Prostate gland (tissue), 2 donors: ENCODE results near the gene SPAG6.

Experiments used
- POLR2A ChIP-seq: fragments of 450-650 bp; IDR thresholded peaks from one replicate; pipeline ENCODE4 v1.6.1; 2016; ENCODE audit warnings: antibody characterized with exemption, mild to moderate bottlenecking
- TF ChIP-seq, protein P1 (sequence below), 4 experiments: fragments of 200-600 bp in 2 of 4; fragments of 450-650 bp in 2 of 4; sonication (generic) in 2 of 4; IDR thresholded peaks; 1 replicate in 3 of 4; 2 replicates in 1 of 4; pipeline ENCODE4 v1.5.1; 2016 to 2019; ENCODE audit warnings: antibody characterized with exemption in 4 of 4, mild to moderate bottlenecking in 2 of 4, moderate library complexity in 2 of 4

DNA sequence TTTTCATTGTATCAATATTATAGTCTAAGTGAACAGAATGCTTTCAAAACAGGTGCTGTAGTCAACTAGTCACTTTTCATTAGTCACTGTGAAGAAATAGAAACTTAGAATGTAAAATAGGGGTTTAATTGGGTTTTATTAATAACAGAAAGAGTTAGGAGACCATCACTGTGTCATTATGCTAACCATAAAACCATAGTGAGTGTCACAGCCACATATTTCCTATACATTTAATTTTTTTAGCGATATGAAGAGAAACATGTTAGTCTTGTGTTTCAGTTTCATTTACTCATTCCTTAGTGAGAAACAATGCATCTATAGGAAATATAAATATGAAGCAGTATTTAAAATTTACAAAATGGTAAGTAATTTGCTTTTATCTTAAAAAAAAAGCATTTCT lies 22.2 kb downstream of the SPAG6 start:
- TF ChIP-seq, protein P1, sequence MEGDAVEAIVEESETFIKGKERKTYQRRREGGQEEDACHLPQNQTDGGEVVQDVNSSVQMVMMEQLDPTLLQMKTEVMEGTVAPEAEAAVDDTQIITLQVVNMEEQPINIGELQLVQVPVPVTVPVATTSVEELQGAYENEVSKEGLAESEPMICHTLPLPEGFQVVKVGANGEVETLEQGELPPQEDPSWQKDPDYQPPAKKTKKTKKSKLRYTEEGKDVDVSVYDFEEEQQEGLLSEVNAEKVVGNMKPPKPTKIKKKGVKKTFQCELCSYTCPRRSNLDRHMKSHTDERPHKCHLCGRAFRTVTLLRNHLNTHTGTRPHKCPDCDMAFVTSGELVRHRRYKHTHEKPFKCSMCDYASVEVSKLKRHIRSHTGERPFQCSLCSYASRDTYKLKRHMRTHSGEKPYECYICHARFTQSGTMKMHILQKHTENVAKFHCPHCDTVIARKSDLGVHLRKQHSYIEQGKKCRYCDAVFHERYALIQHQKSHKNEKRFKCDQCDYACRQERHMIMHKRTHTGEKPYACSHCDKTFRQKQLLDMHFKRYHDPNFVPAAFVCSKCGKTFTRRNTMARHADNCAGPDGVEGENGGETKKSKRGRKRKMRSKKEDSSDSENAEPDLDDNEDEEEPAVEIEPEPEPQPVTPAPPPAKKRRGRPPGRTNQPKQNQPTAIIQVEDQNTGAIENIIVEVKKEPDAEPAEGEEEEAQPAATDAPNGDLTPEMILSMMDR (IDR thresholded peaks at IDR 0.05): no peak
- no peak for TF ChIP-seq POLR2A
